GM18951 (cell line): ENCODE results near the gene BPIFB2.

Experiments used
- POLR2A ChIP-seq: IDR thresholded peaks from 4 replicates; pipeline ENCODE4 v1.6.1; 2011; ENCODE audit warnings: mild to moderate bottlenecking; ENCODE audit not compliant: insufficient read length, insufficient read depth; ENCODE audit errors: extremely low read depth
- in situ Hi-C: fragments of 300-500 bp; cut with MboI; formaldehyde crosslinking; loops from one replicate; pipeline ENCODE4 v1.12.0; 2022; ENCODE audit warnings: low sequenced_read_pairs, mixed read lengths, inconsistent platforms; ENCODE audit not compliant: unreplicated experiment

The BPIFB2 gene

GRCh38 chr20:33053291-33054106 lies 46.0 kb downstream of the BPIFB2 start, which contains the start of gene BPIFB3:
TSS of gene BPIFB3 (plus strand) at chr20:33053903. CDS start at chr20:33055436, 1,533 bp downstream.
- TF ChIP-seq POLR2A: no peak
- in situ Hi-C loops: no loop called here

- in situ Hi-C loops: no loop called here
- TF ChIP-seq POLR2A: no peak
These were observed 46.9 kb downstream of the BPIFB2 start for GRCh38 chr20:33054381-33054780.

- in situ Hi-C loops: no loop called here
- no peak for TF ChIP-seq POLR2A
These were observed 47.3 kb downstream of the BPIFB2 start for GRCh38 chr20:33054791-33055190.

GRCh38 chr20:33059136-33059535 lies 51.6 kb downstream of the BPIFB2 start:
- TF ChIP-seq POLR2A: no peak
- in situ Hi-C loops: no loop called here

GRCh38 chr20:33059741-33060390 lies 52.4 kb downstream of the BPIFB2 start:
- in situ Hi-C loops: no loop called here
- TF ChIP-seq POLR2A: no peak

GRCh38 chr20:33061658-33062028 lies 54.1 kb downstream of the BPIFB2 start:
- no peak for TF ChIP-seq POLR2A
- in situ Hi-C loops: no loop called here

GRCh38 chr20:33062105-33062824 lies 54.8 kb downstream of the BPIFB2 start:
- in situ Hi-C loops: no loop called here

GRCh38 chr20:33062825-33063149 lies 55.3 kb downstream of the BPIFB2 start:
- in situ Hi-C loops: no loop called here
- TF ChIP-seq POLR2A: no peak

More at GRCh38 chr20:33062105-33062824, 54.8 kb downstream of the BPIFB2 start:
- no peak for TF ChIP-seq POLR2A

- in situ Hi-C loops: no loop called here
These were observed 55.8 kb downstream of the BPIFB2 start for GRCh38 chr20:33063271-33063670.

GRCh38 chr20:33064572-33065287 lies 57.2 kb downstream of the BPIFB2 start:
- in situ Hi-C loops: no loop called here
- no peak for TF ChIP-seq POLR2A

More at GRCh38 chr20:33063271-33063670, 55.8 kb downstream of the BPIFB2 start:
- TF ChIP-seq POLR2A: no peak

GRCh38 chr20:33065785-33066184 lies 58.3 kb downstream of the BPIFB2 start:
- no peak for TF ChIP-seq POLR2A
- in situ Hi-C loops: no loop called here

GRCh38 chr20:33067806-33068205 lies 60.3 kb downstream of the BPIFB2 start:
- TF ChIP-seq POLR2A: no peak
- in situ Hi-C loops: no loop called here
